Endometrial microvascular endothelial cells (primary cell): ENCODE measurements around the gene RNF208. TPM values are rescaled to one million over a fixed set of nuclear protein-coding genes. Genes with fewer than 3 reads are reported as not detected.

Experiments
- in situ Hi-C: cut with HindIII; loops from 2 replicates; pipeline ENCODE4 v1.10.0; 2017; ENCODE audit warnings: low sequenced_read_pairs, low pct_unique_long_range_greater_than_20kb; ENCODE audit errors: inconsistent ontology term
- total RNA-seq: library from RNA; depleted of rRNA; stranded (reverse); fragments of >200 nt; gene quantifications from one replicate; pipeline ENCODE4 v1.2.3, GENCODE V29; 2015; ENCODE audit errors: inconsistent ontology term

The RNF208 gene
- total RNA-seq, 1 donor from 2014 or later: not detected

GRCh38 chr9:137230705-137231371 lies 8.8 kb upstream of the RNF208 start, which contains the start of gene SLC34A3:
Gene SLC34A3, plus strand, starts transcription at chr9:137230901. Its CDS starts 802 bp downstream, at chr9:137231703.
- in situ Hi-C loops: no loop called here

- in situ Hi-C loops: no loop called here
Measured at GRCh38 chr9:137229903-137230704, 8.1 kb upstream of the RNF208 start.

- in situ Hi-C loops: no loop called here
Measured at GRCh38 chr9:137228968-137229896, 7.2 kb upstream of the RNF208 start.

GRCh38 chr9:137228506-137228967 lies 6.5 kb upstream of the RNF208 start:
- in situ Hi-C loops: no loop called here

DNA sequence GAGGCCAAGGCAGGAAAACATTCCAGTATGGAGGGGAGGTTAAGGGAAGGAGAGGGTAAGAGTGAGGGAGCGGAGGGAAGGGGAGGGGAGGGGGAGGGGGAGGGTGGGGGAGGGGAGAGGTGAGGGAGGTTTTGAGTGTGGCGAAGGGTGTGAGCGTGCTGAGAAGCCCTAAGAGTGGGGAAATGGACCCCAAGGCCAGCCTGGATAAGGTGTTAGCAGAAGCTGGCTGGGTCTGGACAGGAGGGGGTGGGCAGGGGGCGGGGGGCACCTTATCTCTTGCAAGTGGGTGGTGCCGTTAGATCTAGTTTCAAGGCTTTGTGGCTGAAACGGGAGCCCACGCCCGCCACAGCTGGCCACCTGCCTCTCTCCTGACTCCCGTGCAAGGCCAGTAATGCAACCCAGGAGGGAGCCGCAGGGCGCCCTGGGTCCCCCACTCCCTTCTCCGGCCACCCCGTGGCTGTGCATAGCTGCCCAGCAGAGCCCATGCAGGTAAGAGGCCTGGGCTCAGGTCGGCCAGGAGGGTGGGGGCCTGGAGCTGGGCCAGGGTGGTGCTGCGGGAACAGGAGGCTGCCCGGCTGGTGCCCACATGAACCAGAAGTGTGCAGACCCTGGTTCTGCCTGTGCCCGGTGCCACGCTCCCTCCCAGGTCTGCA lies 5.9 kb upstream of the RNF208 start:
- in situ Hi-C loops: no loop called here

DNA sequence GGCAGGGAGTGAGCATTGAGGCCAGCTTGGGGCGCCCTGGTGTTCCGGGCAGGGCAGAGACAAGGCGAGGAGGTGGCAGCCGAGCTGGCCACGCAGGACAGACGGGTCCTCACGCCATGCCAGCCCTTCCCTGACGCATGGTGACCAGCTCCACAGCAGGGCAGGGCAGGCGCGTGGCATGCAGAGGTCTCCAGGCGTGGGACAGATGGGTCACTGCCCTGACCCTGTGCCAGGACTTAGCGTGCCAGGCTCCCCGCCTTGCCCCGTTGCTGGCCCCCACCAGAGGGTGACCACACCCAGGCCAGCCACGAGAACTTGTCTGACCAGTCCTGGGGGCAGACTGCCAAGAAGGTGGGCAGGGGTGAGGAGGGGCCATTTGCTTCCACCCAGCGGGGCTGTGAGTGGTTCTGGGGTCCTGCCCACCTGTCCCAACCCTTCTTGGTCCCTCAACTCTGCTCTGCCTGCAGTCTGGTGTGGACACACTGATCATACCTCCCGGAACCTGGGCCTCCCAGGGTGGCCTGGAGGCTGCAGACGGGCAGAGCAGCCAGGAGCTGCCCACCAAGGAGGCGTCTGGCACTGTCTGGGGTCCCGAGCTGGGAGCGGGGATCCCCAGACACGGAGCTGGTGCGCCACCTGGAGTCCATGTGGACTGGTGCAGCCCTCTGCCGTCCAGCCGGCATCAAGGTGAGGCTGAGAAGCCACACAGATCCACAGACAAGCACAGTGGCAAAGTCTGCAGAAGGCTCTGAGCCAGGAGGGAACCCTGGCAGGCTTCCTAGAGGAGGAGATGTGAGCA lies 5.2 kb upstream of the RNF208 start, which contains the start of gene RNF224:
Gene RNF224, plus strand, starts transcription at position 449 of the 799 bp plus-strand sequence. CDS start 834 bp downstream, outside the sequence.
- in situ Hi-C loops: no loop called here

DNA sequence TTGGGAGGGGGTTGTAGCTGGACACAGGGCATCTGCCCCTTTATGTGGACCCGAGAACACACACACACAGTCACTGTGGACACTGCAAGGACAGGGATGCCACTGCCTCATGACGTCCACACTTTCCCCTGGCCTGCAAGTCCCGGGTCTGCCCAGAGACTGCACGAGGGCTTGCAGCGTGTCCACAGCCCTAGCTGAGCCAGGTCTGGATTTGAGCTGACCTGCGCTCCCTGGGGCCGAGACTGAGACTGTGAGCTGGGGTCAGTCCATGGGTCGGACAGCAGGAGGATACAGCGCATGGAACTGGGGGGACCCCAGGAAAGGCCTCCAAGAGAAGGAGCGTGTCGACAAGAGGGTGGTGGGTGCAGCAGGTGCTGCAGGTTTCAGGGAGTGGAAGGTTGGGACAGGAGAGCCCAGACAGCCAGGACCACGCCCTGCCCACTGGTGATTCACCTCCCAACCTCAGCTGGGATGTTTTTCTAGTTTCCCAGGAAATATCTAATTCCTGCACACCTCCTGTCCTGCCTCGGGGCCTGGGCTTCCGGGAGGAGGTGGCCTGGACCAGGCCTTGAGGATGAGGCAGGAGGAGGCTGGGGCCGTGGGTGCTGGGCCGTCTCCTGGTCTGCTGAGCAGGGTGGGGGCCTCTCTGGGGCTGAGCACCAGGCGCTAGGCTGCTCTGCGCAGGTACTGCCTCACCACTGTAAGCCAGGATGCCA lies 4.5 kb upstream of the RNF208 start:
- in situ Hi-C loops: no loop called here

DNA sequence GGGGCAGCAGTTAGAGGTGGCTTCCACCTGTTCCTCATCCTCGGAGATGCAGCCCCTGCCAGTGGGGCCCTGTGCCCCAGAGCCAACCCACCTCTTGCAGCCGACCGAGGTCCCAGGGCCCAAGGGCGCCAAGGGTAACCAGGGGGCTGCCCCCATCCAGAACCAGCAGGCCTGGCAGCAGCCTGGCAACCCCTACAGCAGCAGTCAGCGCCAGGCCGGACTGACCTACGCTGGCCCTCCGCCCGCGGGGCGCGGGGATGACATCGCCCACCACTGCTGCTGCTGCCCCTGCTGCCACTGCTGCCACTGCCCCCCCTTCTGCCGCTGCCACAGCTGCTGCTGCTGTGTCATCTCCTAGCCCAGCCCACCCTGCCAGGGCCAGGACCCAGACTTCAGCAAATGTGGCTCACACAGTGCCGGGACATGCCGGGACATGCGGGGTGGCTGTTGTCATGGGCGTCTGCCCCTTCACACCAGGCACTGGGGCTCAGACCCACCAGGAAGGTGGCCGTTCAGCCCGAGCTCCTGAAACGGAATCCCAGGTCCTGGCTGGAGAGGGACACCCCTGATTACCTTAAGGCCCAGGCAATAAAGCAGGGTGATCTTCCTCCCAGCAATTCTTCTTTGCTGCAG lies 3.8 kb upstream of the RNF208 start:
- in situ Hi-C loops: no loop called here

DNA sequence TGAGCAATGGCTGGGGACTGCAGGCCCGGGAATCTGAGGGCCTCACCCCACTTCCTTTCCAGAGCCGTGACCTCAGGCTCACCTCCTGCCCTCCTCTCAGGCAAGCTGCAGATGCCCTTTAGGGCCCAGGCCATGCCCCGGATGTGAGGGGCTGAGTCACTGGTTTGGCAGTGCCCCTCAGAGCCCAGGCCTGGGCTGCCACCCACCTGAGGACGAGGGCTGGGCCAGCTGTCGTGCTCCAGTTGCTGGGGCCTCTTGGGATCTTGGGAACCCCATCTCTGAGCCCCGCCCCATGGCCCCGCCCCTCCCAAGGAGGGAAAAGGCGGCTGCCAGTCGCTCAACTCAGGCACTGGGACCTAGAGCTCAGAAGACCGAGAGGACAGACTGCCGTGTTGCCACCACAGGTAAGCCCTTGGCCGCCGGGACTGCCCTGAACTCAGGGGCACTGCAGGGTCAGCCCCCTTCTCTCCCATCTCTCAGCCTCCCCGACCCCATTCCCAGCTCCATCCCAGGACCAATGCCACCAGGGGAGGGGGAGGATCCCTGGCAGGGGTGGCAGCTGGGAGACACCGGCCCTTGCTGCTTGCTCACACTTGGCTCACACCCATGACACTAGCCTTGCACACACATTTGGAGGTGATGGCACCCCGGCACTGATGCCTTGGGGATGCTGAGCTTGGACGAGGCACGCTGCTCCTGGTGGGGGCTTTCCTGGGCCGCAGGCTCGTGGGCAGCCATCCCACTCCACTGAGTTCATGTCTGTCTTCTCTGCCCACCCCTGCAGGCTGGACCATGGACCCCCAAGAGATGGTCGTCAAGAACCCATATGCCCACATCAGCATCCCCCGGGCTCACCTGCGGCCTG lies 3.0 kb upstream of the RNF208 start, which contains the start of gene CYSRT1:
Gene CYSRT1, plus strand, starts transcription at position 345 of the 865 bp plus-strand sequence. Its CDS starts 448 bp downstream, at position 793.
- in situ Hi-C loops: no loop called here

GRCh38 chr9:137223078-137223970 lies 1.3 kb upstream of the RNF208 start:
- in situ Hi-C loops: no loop called here

GRCh38 chr9:137221506-137222111 lies 431 bp downstream of the RNF208 start:
- in situ Hi-C loops: no loop called here

DNA sequence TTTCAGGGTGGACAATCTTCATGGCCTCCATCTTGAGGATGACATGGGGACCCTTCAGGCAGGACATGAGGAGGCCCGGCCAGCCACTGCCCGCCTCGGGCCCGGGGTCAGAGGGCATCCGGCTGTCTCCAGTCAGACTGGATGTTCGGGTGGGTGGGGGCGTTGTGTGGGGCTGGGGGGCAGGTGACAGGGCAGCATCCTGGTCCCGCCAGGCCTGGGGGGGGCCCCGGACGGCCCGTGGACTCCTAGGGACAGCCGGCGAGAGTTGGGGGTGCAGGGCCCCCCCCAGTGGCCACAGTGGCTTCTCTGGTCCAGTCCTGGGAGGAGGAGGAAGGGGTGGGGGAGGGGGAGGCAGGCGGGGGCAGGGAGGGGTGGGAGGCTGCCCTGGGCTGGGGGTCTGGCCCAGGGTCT lies 940 bp downstream of the RNF208 start:
- in situ Hi-C loops: no loop called here

DNA sequence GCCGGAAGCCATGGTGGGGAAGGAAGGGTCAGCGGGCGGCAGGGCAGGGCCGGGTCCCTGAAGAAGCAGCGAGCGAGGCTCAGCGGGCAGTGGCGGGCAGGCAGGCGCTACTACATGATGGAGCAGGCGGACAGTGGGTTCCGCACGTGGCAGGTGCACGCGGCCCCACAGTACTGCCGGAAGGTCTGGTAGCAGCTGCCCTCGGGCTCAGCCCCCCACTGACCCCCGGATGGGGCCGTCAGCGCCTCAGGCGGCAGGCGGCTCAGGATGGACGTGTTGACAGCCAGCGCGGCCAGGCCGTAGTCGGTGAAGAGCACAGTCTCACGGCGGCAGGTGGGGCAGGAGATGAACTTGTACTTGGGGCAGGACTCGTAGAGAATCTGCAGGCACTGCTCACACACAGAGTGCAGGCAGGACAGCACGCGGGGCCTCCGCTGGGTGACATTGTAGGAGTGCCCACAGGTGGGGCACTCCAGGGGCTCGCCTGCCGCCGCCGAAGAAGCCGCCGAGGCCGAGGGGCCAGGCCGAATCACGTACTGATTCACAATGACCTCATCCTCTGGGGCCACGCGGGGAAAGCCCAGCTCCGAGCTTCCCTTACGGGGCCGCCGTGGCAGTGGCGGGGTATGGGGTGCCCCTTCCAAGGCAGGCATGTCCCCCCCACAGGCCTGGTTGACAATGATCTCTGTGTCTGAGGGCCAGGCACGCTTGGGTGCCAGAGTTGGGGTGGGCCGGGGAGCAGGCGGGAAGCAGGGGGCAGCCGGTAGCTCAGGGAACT lies 1.5 kb downstream of the RNF208 start:
- in situ Hi-C loops: no loop called here
